Stimulated activated CD8-positive, alpha-beta memory T cell treated with anti-CD3 and anti-CD28 coated beads, Interleukin-7, amount 100 ng/mL, for 4 hours (primary cell): Measurements from ENCODE around the gene UNC13A.

Source experiments
- DNase-seq, 2 donors: peaks; one replicate each; pipeline ENCODE4 v3.0.0-alpha.2; 2020; ENCODE audit warnings: low read depth in 2 of 2

Gene UNC13A

DNA sequence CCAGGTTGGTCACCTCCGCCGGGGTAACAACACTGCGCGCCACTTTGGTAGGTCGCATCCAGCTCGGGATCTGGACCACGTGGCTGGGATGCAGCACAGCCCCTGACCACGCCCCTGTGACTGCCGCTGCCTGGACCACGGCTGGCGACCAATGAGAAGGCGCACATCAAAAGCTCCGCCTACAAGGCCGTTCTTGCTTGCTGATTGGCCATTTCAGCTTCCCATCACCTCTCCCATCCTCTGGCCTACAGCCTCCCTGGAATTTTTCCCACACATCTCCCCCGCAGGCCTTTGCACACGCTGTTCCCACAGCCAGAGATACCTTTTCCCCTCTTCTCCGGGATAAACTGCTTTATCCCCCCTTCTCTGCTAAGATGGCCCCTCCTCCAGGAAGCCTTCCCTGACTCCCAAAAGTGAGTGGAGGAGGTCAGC, 18.6 kb upstream of the UNC13A start:
- DNase-seq, result no peak

DNA sequence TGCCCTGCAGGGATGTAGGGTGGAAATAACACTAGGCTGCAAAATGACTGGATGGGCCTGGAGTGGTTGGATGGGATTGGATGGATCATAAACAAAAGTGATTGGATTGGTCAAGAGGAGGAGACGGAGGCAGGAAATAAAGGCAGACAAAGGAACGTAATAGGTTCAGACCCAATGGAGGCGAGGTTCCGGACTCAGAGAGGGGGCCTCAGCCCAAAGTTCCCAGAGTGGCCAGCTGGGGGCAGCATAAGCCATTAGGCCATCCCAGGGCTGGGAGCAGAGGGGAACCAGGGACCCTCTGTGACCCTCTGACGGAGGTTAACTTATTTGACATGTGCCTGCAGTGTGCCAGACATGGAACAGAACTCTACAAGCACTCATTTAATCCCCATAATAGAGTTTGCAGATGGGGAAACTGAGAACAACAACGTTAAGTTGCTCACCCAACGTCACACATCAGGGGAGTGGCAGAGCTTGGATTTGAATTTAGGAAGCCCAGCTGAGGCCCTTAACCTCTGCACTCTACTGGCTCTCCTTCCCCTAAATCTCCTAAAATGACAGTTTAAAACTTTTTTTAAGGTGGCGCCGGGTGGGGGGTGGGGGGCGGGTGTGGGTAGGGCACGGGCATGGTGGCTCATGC, 15.8 kb upstream of the UNC13A start:
- peak; percentile 46 to 52 for DNase-seq

DNA sequence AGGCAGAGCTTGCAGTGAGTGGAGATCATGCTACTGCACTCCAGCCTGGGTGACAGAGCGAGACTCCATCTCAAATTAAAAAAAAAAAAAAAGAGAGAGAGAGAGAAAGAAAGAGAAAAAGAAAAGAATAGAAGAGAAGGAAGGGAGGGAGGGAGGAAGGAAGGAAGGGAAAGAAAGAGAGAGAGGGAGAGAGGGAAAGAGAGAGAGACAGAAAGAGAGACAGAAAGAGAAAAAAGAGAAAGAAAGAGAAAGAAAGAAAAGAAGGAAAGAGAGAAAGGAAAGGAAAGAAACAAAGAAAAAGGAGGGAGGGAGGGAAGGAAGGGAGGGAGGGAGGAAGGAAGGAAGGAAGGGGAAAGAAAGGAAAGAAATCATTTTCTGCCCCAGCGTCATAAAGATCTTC, 7.0 kb upstream of the UNC13A start:
- no peak for DNase-seq

DNA sequence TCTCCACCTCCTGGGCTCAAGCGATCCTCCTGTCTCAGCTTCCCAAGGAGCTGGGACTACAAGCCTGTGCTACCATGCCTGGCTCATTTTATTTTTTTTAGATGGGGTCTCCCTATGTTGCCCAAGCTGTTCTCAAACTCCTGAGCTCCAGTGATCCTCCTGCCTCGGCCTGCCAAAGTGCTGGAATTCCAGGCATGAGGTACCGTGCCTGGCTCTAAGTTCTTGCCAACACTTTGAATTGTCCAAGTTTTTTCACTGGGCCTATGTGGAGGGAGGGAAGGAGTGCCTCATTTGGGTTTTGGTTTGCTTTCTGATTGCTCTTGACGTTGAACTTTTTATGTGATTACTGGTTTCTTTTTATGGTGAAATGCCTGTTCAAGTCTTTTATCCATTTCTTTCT, 4.4 kb upstream of the UNC13A start:
- DNase-seq, result no peak

DNA sequence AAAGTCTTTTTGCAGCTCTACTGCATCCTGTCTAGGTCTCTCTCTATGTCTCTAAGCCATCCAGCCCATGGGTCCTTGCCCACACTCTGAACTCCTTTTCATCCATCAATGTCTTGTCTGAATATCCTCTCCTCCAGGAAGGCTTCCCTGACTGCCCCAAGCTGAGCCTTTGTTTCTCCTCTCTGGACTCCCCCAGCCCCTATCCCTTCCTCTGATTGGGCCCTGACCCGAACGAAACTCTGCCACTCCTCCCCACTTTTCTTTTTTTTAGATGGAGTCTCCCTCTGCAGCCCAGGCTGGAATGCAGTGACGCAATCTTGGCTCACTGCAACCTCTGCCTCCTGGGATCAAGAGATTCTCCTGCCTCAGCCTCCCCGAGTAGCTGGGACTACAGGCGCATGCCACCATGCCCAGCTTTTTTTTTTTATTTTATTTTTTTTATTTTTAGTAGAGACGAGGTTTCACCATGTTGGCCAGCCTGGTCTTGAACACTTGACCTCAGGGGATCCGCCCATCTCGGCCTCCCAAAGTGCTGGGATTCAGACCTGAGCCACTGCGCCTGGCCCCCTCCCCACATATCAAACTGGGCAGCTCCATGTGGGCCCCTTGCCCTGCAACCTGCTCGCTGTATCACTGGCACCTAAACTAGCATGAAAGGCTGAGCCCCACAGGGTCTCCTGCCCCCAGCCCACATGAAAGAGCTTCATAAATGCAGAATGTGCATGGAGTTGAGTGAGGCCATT, 870 bp upstream of the UNC13A start:
- DNase-seq, result no peak

DNA sequence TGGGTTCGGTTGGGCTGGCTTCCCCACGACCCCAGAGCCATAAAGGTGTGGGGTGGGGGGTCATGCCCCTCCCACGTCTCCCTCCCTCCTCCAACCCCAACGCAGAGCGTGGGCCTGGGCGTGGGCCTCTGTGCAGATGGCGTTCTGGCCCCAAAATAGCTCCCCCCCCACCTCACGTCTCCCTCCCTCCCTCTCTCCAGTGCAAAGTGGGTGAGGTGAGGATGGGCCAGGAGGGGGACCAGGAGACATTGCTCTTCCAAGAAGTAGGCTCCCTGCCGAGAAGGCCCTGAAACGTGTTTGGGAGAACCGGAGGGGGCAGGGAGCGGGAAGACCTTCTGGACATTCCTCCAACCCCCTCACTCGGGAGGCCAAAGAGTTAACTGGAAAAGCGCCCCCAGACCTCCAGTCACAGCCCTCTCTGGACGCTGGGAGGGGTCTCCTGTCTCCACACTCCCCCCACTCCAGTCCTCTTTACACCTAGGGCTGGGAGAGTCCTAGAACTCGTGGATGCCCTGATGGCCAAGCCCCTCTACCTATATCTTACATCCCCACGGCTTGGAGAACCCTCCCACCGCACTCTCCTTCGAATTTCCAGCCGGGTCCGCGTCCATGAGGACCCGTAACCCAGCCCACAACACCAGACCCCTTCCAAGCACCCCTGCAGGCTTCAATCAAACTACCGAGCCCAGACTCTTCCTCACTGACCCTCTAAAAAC, 855 bp downstream of the UNC13A start:
- DNase-seq, result no peak

DNA sequence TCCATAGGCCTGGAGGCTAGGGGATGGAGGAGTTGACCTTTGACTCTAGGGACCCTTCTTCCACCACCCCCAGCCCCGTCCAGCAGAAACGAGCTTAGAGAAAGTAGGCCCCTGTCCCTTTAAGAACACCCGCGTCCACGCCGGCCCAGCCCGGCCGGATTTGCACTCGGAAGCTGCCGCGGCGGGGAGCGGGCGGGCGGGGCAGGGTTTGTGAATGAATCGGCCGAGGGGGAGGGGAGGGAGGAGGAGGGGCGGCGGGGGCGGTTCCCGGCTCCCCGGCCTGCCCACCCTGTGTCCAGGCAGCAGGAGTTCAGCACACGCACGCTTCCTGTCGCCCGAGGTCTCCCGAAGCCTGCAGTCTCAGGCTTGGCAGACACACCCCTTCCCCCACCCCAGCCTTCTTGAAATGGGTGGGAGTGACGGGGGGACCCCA, 1.5 kb downstream of the UNC13A start:
- DNase-seq, result no peak

DNA sequence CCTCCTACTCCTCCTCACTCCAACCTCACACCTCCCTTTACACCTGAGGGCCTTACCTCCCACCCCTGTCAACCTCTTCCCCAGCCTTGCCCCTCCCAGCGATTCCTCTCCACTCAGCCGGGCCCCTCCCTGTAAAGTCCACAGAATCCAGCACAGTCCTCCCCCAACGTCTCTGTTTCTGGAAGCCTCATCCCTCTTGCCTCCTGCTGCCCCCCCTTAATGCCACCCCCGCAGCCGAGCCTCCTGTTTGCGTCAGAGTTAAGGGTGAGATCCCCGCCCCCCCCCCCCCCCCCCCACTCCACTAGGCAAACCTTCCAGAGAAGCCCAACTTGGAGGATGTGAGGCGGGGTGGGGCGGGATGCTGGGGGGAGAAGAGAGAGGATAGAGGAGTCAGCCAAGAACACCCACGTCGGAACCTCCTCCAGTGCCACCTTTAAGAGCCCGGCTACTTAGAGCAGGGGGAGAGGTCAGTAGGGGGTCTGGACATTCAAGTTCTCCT, 2.1 kb downstream of the UNC13A start:
- DNase-seq, result no peak

DNA sequence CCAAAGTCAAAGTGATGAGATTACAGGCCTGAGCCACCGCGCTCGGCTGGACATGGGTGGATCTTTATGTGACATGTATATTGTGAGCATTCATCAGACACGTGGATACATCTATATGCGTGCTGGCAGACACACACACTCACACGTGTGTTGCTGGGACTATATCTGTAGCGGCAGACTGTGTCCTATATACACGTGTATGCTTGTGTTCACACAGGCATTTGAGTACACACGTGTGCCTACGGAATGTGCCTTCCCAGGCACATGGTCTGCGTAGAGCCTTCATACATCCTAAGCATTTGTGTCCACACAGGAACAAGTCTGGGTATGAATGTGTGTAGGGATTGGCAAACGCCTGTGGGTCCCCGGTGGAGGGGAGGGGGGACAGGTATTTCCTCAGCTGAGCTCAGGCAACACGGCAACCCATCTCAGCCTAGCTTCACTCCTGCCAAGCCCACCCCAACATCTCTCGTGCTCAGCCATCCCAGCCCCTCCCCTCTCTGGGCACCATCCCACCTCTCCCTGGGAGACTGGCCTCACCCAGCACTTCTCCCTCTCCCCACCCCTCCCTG, 2.6 kb downstream of the UNC13A start:
- no peak for DNase-seq

DNA sequence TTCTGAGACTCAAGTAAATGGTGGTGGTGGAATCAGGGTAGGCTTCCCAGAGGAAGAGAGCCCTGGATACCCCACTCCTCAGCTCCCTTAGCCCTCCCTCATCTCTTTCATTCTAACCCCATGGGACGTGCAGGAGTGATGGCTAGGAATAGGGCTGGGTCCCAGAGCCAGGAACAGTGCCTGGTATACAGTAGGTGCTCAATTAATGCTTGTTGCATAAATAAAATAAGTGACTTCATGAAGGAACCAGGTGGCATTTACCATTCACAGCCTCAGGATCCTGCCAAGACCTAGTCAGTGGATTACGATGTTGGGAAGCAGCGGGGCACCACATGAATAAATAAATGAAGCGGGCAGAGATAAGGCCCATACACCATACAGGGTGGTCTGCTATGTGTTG, 3.9 kb downstream of the UNC13A start:
- no peak for DNase-seq

DNA sequence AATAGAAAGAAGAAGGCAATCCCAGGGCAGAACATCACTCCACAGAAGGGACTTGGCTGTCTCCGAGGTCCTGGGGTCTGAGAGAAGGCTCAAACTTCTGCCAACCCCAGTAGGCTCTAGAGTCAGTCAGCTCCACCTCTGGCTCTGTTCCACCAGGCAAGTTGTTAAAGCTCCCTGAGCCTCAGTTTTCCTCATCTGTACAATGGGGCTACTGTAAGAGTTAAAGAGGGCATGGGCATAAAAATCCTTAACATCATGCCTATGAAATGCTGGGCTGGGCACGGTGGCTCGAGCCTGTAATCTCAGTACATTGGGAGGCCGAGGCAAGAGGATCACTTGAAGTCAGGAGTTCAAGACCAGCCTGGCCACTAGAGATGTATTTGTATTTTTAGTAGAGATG, 5.1 kb downstream of the UNC13A start:
- DNase-seq, result no peak

DNA sequence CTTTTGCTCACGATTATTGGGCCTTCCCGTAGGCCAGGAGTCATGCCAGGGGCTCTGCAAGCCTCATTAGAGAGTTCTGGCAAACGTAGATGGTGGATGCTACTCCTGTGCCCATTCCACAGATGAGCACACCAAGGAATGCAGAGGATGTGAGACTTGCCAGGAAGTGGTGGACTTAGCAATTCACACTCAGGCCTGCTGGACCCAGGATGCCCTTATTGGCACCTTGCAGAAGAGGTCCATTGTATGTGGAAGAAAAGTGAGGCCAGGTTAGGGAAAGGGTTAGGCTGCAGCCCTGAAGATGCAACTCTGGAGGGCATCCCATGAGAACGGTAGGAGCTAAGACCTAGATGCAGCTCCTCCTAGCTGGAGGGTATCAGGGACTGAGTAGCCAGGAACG, 5.9 kb downstream of the UNC13A start:
- no peak for DNase-seq

DNA sequence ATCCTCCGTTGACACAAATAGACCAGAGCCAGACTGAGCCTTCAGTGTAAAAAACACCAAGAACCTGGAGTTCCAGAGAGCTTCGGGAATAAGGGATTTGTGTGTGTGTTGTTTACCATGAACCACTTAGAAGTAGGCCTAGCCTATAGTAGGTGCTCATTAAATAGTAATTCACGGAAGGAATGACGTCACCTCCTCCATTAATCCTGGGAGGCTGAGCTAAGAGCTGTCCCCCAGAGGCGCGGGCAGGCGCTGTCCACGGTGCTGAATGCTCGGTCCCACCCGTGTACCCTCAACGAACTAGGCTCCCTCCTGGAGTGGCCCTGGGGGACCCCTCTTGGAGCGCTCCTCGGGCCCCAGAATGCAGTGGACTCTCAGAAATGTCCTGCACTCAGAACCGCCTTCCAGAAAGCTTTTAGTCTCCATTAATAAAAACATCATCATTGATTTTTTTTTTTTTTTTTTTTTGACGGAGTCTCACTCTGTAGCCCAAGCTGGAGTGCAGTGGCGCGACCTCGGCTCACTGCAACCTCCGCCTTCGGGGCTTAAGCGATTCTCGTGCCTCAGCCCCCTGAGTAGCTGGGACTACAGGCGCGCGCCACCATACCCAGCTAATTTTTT, 6.5 kb downstream of the UNC13A start:
- peak in 1 of 2 donors; percentile 9 for DNase-seq

DNA sequence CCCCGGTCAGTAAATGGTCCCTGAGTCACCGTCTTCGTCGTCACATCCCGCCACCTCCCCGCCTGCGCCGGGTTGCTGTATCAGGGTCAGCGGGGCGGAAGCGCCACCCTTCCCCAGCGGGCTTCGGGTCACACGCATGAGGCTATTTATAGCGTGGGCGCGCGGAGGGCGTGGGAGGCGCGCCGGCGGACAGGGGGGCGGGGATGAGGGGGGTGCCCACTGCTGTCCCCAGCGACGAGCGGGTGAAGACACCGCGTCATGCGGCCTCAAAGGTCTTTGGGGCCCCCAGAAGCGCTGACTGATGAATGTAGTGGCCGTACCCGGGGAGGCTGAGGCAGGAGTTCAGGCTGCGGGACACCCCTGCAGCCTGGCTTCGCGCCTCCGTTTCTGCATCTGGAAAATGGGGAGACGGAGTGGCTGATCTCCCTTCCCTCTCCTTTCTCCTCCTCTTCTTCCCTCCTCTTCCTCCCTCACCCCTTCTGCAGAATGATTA, 7.9 kb downstream of the UNC13A start:
- DNase-seq, result peak; percentile 37 to 65

DNA sequence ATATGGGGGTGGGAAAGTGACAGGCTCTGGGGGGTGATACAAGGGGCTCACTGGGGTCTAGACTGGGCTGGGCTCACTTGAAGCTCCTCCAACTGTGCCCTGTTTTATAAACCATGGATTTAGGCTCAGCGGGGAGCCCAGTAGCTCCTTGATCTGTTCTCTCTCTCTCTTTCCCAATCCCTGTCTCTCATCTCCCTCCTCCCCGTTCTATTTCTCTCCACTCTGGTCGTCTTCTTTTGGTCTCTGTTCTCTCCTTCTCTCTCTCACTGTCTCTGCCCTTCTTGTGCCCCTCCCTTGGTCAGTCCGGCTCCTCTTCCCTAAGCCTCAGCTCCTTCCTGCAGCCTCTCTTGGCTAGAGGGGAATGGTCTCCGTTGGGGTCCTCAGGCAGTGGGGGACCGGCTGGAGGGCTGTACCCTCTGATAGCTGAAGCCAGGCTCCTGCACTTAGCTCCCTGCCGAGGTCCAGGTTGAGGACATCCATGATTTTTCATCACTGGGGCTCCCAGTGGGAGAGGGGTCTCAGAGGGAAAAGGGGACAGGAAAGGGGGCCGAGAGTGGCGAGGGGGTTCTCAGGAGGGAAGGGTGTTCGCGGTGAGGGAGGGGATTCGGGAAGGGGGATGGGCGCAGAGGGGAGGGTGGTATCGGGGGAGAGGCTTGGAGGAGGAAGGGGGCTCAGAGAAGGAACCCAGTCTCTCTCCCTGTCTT, 8.5 kb downstream of the UNC13A start:
- DNase-seq, result no peak

DNA sequence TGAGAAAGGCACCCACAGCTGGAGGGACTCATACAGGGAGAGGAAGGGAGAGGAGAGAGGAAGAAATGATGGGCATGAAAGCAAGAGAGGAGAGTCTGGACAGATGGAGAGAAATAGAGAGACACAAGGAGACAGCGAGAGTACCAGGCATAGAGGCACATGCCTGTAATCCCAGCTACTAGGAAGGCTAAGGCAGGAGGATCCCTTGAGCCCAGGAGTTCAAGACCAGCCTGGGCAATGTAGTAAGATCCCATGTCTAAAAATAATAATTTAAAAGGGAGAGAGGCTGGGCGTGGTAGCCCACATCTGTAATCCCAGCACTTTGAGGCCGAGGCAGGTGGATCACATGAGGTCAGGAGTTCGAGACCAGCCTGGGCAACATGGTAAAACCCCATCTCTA, 9.3 kb downstream of the UNC13A start:
- no peak for DNase-seq

DNA sequence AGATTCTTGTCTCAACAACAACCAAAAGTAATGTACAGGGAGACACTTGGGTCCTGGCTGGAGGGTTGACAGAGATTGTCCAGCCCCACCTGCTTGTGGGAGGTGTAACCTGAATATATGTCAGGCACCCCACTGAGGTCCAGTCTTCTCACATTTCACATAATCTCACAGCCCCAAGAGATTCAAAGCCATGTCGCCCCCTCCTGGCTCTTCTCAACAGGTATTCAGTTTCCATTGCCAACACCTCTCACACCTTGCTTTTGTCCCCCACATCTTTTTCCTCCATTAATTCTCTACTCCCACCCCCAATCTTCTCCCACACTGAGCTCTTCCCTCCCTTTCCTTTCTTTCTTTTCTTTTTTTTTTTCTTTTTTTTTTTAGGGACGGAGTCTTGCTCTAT, 11.2 kb downstream of the UNC13A start:
- DNase-seq, result no peak

DNA sequence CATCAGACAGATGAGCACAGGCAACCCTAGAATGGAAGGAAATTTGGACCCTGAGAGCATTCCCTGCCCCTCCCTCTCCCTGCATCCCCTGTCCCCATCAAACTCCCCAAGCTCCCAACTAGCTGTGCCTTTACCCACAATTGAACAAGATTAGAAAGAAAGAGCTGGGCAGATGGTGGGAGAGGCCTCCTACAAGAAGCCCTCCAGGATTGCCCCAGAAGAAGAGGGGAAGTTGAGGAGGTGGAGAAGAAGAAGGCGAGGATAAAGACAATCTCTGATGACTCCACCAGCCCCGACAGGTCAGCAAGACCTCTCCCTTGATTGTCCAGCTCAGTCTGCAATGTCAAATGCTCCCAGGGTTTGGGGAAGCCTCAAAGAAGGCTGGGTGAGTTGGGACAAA, 11.9 kb downstream of the UNC13A start:
- no peak for DNase-seq

DNA sequence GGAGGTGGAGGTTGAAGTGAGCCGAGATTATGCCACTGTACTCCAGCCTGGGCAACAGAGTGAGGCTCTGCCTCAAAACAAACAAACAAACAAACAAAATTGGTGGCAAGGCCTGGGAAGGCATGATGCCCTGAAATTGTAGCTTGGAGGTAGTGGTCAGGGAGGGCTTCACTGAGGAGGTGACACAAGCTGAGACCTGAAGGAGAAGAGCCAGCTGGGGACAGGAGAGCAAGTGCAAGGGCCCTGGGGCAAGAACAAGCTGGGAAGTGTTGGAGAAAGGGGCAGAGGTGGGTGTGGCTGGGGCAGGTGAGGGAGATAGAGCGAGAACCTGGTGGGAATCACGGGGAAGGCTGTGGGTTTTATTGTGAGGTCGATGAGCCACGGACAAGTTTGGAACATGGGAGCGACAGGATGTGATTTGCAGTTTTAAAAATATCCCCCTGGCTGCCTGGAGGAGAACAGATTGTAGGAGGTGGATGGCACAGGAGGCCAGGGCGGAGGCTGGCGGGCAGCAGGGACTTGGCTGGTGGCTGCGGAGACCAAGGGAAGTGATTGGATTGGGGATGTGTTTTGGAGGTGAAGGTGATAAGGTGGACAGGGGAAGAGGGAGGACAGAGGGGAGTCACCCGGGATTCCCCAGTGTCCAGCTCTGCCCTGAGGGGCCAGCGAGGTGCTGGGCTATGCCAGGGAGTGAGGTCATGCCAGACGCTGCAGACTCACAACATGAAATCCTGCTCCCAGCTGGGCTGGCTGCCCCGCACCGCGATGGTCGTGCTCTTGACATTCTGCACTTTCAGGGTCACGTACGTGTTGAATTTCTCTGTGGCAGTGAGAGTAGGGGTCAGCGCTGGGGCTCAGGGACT, 14.0 kb downstream of the UNC13A start:
- DNase-seq, result no peak

DNA sequence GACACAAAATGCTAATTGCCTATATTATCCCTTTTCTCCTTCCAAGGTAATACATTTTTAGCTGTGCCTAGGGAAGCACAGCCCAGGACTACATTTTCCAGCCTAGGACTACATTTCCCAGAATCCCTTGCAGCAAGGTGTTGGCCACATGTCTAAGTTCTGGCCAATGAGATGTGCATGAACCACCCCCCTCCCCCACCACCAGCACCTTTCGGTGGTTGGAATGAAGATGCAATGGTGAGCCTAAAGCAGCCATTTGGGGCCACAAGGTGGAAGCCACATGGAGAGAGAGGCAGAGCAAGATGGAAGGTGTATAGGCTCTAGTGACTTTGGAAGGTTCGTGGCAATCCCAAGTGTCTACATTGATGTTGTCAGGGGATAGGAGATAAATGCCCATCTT, 16.2 kb downstream of the UNC13A start:
- no peak for DNase-seq
